Neural progenitor cell (in vitro differentiated cells): Measurements from ENCODE around the gene RBM33.

Experiments used
- CTCF ChIP-seq: fragments of 200-600 bp; sonication (generic); IDR thresholded peaks from 2 replicates; pipeline ENCODE4 v1.5.1; 2017; ENCODE audit warnings: antibody characterized with exemption, mild to moderate bottlenecking
- EZH2 ChIP-seq: fragments of 200-600 bp; sonication (generic); IDR thresholded peaks from 2 replicates; pipeline ENCODE4 v1.6.1; 2017; ENCODE audit warnings: antibody characterized with exemption, mild to moderate bottlenecking, moderate library complexity
- EZH2phosphoT487 ChIP-seq: fragments of 200-600 bp; sonication (generic); IDR thresholded peaks from 2 replicates; pipeline ENCODE4 v1.6.1; 2017; ENCODE audit warnings: antibody characterized with exemption

- no peak for TF ChIP-seq EZH2
- TF ChIP-seq CTCF = no peak
- no peak for TF ChIP-seq EZH2phosphoT487
These were observed 52.3 kb downstream of the RBM33 start for GRCh38 chr7:155696747-155697146.
